T-helper 2 cell treated with Interferon-gamma antibody and Interleukin-4, amounts not matched to agents 100 ng/mL and 5 ng/mL, for 36 hours (primary cell): Measurements from ENCODE around the gene EBF3. TPM values are rescaled to one million over a fixed set of nuclear protein-coding genes. Genes with fewer than 3 reads are reported as not detected.

Source experiments
- intact Hi-C: fragments of 100-400 bp; cut with micrococcal nuclease; formaldehyde crosslinking; loops from one replicate; pipeline ENCODE4 v1.15.1; 2023
- total RNA-seq: library from RNA; stranded (reverse); gene quantifications from 2 replicates; pipeline ENCODE4 v1.2.3, GENCODE V29; 2022

Gene EBF3
- total RNA-seq, 1 donor from 2014 or later, result not detected

DNA sequence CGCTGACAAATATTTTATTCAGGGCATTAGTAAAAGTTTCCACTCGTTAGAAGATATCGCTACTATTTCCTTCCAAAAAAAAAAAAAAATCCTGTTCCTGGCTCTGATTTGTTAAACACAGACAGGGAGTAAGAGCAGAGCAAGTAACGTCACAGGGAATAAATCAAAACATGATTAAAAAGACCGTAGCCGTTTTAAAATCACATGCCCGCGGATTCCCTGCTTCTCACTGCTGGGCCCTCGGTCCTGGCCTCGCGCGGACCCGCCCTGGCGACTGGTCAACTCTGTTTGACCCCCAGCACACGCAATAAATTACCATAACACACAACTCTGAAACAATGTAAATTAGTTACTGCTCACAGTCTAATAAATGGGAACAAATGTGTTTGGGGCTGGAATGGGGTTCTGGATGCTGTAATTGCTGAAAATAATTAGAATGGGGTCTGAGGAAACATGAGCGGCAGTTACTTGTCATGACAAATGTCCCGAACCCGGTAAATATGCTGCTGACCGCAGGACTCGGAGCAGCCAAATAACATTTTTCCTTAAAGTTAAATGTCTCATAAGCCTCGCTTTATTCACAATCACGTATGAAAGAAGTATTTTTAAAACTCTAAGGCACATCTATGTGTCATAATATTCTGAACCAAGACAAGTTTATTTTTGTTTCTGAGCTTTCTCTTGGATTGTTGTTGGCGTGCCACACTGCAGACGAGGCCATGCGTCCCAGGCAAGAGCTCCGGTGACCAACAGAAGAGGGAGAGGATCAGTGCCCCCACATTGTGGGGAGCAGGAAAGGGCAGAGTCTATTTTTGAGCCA, 17.9 kb downstream of the EBF3 start:
- intact Hi-C loops, result no loop called here

DNA sequence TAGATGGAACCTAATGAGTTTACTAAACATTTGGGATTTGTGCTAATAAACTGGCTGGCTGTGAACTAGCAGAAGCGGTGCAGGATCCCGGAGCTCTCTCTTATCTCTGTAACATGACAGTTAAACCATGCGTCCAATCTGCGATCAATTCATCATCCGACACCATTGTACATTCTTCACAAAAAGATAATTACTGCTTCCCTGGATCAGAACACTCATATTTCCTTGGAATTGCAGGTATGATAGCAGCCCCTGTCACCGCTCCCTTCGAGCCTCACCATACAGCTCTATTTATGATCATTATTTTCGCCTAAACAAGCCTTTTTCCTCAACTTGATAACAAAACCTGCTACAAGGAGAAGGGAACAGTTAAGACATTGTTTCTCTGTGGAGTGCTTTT, 18.5 kb downstream of the EBF3 start:
- intact Hi-C loops, result no loop called here

DNA sequence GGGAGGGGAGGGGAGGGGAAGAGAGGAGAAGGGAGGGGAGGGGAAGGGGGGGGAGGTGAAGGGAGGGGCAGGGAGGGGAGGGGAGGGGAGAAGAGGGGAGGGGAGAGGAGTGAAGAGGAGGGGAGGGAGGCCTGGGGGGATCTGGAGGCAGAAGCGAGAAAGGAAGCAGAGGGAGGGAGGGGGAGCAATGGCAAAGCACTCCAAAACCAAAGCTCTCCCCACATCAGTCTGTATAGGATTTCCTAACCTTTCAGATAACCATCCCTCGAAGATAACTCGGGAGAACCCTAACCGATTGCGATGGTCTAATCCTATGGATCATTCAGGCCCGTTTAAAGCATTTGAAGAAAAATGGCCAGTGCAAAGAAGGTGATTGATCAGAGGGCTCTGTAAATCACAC, 19.0 kb downstream of the EBF3 start:
- intact Hi-C loops, result no loop called here

DNA sequence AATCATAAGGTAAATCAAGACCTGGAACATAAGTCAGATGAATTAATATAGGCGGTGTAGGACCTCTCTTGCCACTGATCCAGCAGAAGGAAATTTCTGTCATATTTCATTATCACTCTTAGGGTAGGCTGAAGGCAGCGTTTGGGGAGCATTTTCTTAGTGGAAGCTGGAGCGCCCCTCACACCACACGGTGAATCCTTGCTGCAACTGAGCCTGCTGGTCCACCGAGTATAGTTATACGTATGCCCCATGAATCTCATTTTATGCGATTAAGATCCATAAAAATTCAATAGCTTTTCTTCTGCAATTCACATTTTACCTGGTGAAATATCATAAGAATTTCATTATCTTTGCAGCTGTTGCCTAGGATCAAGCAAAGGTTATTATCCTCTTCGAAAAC, 19.6 kb downstream of the EBF3 start:
- intact Hi-C loops, result no loop called here

DNA sequence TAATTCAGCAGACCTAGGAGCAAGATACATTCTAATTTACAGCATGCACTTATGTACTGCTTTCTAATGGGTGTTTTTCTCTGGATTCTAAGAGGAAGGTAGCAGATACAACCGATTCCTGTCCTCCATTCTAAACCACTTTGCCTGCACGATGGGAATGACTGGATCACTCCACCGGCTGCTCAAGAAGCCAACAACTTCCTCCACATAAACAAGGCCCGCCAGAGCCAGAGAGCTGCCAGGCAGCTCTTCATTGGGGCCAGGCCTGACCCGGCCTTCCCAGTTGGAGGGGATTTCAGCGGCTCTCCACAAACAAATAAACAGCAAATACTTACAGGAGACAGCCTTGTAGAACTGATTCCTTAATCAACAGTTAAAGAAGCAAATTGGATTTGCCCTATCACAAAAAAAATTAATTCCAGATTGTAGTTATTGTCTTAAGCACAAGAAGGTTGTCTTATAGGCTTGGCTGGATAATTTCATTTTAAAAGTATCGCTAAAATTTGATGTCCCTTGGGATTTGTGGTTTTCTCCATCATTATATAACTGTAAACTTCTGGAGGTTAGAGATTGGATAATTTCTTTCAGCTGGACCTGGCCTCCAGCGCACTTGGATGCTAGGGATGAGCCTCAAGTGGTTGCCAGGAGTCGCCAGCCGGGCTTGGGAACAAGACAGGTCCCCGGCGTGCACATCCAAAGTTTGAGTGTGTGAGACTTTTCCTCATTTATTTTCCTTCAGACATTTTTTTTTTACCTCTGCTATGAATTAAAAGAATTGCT, 20.9 kb downstream of the EBF3 start:
- intact Hi-C loops, result no loop called here

DNA sequence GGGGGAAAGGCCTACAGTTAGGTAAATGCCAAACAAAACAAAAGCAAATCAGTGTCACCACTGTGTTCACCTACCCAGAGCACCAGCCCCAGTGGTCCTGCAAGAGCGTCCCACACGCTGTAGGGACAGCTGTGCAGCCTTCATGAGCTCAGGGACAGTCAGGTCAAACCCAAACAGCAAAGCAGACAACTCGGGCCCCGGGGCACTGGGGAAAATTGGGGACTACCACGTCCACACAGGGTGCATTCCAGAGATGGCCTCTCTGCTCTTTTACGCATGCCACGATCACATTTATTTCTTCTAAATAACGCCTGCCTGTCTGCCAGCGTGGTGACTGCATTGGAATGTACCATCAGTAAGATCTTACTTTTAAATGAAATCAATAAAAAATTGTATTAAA, 21.7 kb downstream of the EBF3 start:
- intact Hi-C loops, result no loop called here

DNA sequence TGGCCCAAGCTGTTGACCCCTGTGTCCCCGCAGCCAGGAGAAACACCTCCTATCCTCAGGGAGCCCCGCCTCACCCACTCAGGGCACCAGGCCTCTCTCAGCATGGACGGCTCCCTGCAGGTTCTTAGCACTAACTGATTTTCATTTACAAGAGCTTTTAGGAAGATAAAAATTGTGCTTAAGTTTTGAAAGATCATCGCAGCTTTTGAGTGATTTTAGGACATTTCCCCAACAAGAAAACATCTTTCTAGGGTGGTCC, 22.1 kb downstream of the EBF3 start:
- intact Hi-C loops, result no loop called here

DNA sequence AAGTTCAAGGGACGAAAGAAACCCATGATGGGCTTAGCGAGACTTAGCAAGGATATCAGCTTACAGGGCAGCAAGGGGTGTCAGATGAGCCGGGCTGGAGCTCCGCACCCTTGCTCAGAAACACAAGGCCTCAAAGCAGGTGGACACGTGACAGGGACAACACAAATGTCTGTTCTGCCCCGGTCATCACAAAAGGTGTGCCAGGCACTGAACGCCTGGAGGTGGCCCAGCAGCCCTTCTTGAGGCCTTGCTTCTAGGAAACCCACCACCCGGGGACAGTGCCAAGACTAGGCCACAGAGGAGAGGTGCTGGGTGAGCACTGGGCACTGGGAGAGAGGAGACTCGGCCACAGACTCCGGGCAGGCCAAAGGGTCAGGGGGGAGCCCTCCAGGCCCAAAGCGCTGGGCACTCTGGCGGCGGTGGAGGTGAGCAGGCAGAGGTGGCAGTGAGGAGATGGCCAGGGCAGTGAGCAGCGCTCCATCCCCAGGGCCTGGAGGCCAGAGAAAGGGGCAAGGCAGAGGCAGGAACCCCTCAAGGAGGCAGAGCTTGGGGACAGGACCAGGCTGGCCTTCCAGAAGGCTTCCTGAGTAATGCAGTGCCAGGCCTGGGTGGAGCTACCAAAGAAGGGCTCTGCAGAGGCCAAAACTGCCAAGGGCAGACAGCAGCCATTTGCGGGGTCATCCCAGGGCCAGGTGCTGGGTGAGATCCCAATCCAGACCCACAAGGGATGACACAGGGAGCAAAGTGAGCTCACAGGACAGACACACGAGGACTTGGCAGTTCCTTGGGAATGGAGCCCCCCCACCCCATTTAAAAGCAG, 22.7 kb downstream of the EBF3 start:
- intact Hi-C loops, result no loop called here

DNA sequence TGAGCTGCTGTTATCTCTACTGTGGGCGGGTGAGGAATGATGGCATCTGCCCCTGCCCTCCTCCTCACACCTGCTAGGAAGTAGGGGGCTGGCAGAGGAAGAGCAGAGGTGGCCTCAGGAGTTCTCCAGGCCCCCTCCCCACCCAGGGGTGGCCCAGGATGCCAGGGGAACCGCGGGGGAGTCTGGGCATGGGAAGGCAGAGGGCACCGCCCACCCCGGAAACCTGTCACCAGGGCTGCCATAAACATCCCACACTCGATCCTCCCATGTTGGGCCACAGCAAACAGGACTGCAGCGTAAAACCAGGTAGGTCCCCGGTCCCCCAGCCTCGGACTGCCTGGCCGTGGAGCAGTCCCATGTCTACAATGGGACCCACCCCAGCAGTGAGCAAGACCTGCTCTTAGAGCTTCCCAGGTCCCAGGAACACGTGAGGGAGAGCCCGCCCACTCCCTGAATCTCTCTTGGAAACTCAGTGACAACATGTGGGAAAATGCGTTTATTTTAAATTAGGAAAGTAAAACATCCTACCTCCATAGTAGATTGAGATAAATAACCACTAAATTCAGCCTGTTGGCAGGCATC, 23.4 kb downstream of the EBF3 start:
- intact Hi-C loops, result no loop called here

DNA sequence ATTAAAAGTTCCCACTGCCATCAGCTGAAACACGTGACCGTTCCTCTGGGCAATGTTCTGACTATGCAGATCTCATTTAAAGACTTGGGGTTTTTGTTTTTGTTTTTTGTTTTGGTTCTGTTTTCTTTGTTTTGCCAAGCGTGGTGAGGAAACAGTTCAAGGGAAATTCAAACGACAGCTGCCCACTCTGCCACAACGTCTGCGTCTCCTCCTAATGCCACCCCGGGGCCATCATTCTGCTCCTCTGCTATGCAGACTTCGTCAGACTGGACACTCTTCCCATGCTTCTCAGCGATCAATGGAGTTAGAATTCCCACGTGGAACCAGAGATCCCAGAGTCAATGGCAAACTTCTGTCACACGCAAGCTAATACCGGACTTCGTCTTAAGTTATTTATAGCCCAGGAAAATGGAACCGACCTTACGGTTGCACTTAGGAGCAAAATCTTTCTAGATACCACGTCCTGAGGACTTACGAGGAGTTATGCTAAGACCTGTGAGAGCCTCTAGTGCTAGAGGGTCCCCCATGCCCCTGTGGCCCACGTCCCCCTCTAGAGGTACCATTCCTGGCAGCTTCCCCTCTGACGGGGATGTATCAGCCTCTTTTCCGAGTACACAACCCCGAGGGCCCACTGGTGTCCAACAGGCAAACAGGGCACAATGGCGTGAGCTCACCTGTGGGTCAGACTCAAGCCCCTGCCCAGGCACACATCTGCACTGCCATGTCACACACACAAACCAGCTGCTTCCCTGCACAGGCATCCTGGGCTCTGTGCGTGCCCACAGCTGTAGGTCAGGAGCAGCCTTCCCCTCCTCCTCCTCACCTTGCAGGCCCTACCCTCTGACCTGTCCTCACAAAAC, 24.4 kb downstream of the EBF3 start:
- intact Hi-C loops, result no loop called here

DNA sequence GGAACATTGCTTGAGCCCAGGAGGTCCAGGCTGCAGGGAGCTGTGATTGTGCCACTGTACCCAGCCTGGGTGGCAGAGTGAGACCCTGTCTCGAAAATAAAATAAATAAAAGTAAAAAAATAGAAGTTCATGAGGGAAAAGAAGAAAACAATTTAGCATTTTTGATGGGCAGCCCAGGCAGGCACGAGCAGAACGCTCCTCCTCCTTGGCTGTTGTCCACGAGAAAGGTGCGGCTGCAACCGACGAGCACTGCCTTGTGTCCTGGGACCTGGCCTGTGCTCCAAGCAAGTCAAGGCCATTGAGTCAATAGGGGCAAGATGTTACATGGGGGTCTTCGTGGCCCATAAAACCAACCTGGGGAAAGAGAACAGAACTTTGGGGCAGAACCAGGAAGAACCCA, 25.6 kb downstream of the EBF3 start:
- intact Hi-C loops, result no loop called here

DNA sequence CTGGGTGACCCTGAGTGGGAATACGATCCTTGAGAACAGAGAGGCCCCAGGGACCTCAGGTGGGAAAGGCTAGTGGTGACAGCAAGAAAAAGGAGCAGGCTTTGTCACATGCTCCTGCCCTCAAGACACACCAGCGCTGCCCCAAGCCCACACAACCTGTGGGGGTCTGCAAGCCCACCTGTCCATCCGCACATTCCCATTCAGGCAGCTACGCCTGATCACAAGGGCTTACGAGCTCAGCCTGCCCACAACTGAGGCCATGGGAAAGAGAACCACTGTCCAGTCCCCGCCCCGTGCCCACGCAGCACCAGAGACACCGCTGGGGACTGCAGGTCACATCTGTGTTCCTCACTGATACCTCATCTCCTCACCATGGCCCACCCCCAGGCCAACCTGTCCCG, 26.7 kb downstream of the EBF3 start:
- intact Hi-C loops, result no loop called here

DNA sequence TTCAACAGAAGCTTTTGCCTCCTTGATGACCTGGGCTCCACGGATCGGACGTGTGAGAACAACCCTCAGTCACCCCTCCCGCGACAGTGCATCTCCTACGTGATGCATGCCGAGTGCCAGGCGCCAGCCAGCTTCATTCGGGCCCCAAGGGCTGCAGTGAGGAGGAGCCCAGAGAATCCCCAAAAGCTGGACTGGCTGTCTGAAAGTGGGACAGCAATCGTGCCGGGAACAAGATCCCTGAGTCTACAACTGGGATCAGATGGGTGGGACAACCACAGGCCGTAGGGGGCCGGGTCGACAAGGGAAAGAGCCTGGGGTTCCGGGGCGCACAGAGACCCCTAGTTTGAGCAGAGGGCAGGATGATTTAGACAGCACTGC, 27.2 kb downstream of the EBF3 start:
- intact Hi-C loops, result no loop called here

DNA sequence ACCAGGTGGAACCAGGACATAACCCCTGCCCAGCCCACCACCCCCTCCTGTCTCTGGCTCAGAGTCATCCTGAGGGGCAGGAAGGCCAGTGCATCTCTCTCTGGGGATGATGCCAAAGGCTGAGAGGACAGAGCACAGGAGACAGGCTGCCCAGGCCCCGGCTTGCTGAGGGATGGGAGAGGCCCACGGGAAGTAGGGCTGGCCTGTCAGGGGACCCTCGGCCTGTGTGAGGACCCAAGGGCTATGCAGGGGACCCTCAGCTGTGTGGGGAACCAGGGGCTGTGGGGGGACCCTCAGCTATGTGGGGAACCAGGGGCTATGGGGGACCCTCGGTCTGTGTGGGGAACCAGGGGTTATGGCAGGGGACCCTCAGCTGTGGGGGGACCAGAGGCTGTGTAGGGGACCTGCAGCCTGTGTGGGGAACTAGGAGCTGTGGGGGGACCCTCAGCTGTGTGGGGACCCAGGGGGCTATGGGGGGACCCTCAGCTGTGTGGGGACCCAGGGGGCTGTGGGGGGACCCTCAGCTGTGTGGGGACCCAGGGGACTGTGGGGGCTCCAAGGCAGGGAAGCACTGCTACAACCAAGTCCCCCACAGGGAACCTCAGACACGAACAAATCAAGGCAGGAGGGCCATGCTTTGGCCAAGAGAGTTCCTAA, 27.7 kb downstream of the EBF3 start:
- intact Hi-C loops, result no loop called here

DNA sequence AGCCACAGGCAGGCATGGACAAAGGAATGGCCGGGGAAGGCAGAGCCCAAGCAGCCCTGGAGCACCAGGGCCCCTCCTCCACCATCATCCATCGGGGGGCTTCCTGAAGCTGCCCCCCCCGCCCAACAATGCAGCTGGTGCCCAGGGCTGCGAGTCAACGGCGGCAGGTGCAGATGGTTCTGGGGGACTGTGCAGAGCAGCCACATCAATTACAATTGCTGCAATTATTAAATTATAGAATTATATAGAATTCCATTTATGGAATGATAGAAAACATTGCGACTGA, 28.3 kb downstream of the EBF3 start:
- intact Hi-C loops, result no loop called here

DNA sequence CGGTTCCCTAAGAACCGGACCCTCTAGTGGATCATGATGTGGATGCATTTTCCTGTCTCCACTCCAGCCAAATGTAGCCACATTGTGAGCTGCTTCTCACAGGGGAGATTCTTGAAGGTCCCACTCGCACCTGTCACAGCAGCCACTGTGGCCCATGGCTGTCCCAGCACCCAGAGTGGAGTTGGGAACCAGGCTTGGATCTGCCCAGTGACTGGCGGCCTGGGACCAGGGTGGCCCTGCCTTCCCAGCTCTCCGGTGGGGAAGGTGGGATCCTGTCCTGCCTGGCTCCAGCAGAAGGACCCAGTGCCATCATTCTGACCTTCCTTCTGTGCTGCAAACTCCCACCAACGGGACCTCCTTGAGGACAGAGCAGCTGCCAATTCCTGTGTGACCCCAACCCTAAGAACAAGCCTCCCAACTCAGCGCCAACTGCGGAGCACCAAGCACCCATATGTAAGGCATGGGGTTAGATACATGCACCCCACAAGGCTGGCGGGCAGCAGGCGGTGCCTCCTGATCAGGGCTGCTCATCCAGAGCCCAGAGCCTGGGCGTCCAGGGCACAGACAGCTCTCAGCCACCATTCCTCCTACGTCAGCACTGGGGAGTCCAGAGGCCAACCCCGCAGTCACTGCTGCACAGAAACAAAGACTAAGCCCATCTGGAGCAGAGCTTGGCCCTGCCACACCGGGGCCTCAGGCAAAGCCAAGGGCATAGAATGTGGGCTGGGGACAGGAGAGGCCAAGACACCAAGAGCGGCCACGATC, 28.8 kb downstream of the EBF3 start:
- intact Hi-C loops, result no loop called here

DNA sequence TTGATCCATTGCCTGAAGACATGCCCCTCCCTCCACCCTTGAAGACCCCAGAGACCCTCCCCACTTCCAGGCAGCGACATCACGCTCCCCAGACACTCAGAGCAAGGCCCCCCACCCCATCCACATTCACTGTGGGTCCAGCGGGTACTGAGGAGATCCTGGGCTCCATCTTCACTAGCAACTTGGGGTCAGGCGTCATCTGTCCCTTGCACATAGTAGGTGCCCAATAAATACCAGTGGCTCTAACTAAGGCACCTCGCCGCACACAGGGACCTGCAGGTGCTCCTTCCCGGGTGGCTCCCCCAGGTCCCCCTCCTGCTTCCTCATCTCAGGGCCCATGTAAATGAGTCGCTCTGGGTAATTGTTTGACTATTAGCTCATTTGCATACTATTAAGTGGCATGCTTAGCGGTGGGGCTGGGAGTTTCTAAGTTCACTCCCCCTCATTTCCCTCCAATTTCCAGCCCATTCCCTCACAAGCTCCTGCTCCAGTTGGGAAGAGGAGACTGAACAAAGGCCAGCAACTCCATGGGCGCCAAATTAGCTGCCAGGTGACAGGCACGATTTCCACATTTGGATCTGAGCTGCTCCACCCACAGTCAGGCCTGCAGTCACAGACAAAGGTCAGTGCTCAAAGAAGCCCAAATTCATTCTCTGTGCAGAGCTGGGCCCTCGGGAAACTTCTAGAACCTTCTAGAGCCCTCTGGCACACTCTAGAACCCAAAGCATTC, 29.7 kb downstream of the EBF3 start:
- intact Hi-C loops, result no loop called here

DNA sequence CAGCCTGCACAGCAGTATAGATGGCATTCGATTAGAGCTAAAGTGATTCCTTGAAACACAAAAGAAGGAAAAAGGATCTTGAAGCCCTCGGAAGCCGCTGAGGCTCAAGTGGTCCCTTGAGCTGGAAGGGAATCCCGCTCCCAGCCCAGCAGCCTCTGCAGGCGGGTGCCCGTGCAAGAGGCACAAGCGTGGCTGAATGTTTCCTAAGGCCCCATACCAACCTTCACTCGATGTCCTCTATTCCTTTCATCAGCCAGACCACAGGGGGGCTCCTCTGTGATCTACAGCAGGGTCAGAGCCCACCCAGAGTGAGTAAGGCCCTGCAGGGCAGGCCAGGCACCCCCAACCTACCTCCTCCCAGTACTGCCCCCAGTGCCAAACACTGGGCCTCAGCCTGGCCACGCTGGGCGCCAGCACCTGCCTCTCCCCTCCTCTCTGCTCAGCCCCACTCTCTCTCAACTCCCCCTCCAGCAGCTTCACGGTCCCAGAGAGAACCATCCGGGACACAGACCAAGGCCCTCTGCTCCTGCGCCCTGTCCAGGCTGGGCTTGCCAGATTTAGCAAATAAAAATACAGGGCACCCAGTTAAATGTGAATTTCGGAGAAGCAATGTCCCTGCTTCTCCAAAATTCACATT, 30.5 kb downstream of the EBF3 start:
- intact Hi-C loops, result no loop called here
